Panc1 (cell line): Measurements from ENCODE around the gene SLC4A4. TPM values are rescaled to one million over a fixed set of nuclear protein-coding genes. Genes with fewer than 3 reads are reported as not detected.

Experiments
- ATAC-seq: fragments of 200-7000 bp; cut with Tn5 transposase; 2 replicates; pipeline ENCODE4 v1.9.1; 2020; ENCODE audit warnings: mild to moderate bottlenecking, moderate library complexity
- BruUV-seq: library from RNA; stranded (reverse); fragments of 400-500 nt; replicated peaks from 2 replicates; lab custom pipeline; 2021; lab: Mats Ljungman, UMichigan
- CTCF ChIA-PET: fragments of 300-600 bp; sonication (Branson Sonifier 250); formaldehyde crosslinking; loops from one replicate; lab custom pipeline; 2022; ENCODE audit warnings: antibody characterized with exemption; lab: Charles Lee
- POLR2A ChIA-PET: fragments of 300-600 bp; sonication (Branson Sonifier 250); formaldehyde crosslinking; loops from one replicate; lab custom pipeline; 2022; ENCODE audit warnings: antibody characterized with exemption; lab: Charles Lee
- DNase-seq: peaks from one replicate; pipeline ENCODE4 v3.0.0-alpha.2; 2010; ENCODE audit warnings: low read depth, low spot score
- H3K27ac ChIP-seq: 2 replicates; pipeline ENCODE4 v1.5.1; 2011; ENCODE audit warnings: mild to moderate bottlenecking, low read length, inconsistent platforms
- H3K27me3 ChIP-seq: fragments of 200-500 bp; sonication (Bioruptor generic); 2 replicates; pipeline ENCODE4 v1.6.0; 2014; ENCODE audit warnings: low read length, inconsistent platforms; ENCODE audit not compliant: control insufficient read depth, insufficient read depth
- H3K36me3 ChIP-seq: fragments of 200-500 bp; sonication (Bioruptor generic); 2 replicates; pipeline ENCODE4 v1.5.1; 2014; ENCODE audit warnings: inconsistent platforms, mild to moderate bottlenecking, low read length, moderate library complexity; ENCODE audit not compliant: control insufficient read depth, insufficient read depth
- H3K4me1 ChIP-seq: 2 replicates; pipeline ENCODE4 v1.5.1; 2011; ENCODE audit warnings: inconsistent platforms, mild to moderate bottlenecking, low read length, moderate library complexity; ENCODE audit not compliant: control insufficient read depth, insufficient read depth
- H3K4me3 ChIP-seq, 2 experiments: 2 replicates each; pipeline ENCODE4 v1.5.1; 2011 to 2012; ENCODE audit warnings: low read depth in 2 of 2, low read length in 2 of 2, mild to moderate bottlenecking in 2 of 2, inconsistent platforms in 1 of 2, moderate library complexity in 1 of 2
- H3K9me3 ChIP-seq: fragments of 200-500 bp; sonication (Bioruptor generic); 2 replicates; pipeline ENCODE4 v1.5.1; 2014; ENCODE audit warnings: low read depth, mild to moderate bottlenecking, inconsistent platforms, low read length, moderate library complexity; ENCODE audit not compliant: control insufficient read depth, insufficient read depth
- POLR2AphosphoS5 ChIP-seq: IDR thresholded peaks from 2 replicates; pipeline ENCODE4 v1.6.1; 2012; ENCODE audit warnings: mild to moderate bottlenecking, low read depth, low read length, moderate library complexity
- SIN3A ChIP-seq: IDR thresholded peaks from 2 replicates; pipeline ENCODE4 v1.6.1; 2012; ENCODE audit warnings: low read depth, mild to moderate bottlenecking, low read length, moderate library complexity, borderline replicate concordance; ENCODE audit not compliant: insufficient read depth
- TCF7L2 ChIP-seq: IDR thresholded peaks from 2 replicates; pipeline ENCODE4 v1.6.1; 2011; ENCODE audit warnings: mild to moderate bottlenecking, low read depth, low read length, inconsistent platforms
- in situ Hi-C: cut with HindIII; loops from 2 replicates; pipeline ENCODE4 v1.10.0; 2016; ENCODE audit warnings: low sequenced_read_pairs, low pct_unique_long_range_greater_than_20kb
- intact Hi-C: fragments of 100-400 bp; cut with micrococcal nuclease; formaldehyde crosslinking; loops from one replicate; pipeline ENCODE4 v1.10.0; 2022; ENCODE audit not compliant: unreplicated experiment
- total RNA-seq: library from RNA; stranded (reverse); gene quantifications from one replicate; pipeline ENCODE4 v1.2.1, GENCODE V29; 2021; ENCODE audit not compliant: unreplicated experiment
- TF ChIP-seq, protein P1 (sequence below): fragments of 450-650 bp; IDR thresholded peaks from 2 replicates; pipeline ENCODE4 v1.5.1; 2017; ENCODE audit warnings: mild to moderate bottlenecking
- TF ChIP-seq, protein P2 (sequence below), 2 experiments: IDR thresholded peaks; 2 replicates each; pipeline ENCODE4 v1.6.1; 2011 to 2012; ENCODE audit warnings: low read depth in 2 of 2, control low read depth in 1 of 2, low read length in 1 of 2, mild to moderate bottlenecking in 1 of 2, moderate library complexity in 1 of 2; ENCODE audit not compliant: insufficient read depth in 1 of 2

SLC4A4 gene
- total RNA-seq, 1 experiment from 2014 or later, result 0.26 TPM

DNA sequence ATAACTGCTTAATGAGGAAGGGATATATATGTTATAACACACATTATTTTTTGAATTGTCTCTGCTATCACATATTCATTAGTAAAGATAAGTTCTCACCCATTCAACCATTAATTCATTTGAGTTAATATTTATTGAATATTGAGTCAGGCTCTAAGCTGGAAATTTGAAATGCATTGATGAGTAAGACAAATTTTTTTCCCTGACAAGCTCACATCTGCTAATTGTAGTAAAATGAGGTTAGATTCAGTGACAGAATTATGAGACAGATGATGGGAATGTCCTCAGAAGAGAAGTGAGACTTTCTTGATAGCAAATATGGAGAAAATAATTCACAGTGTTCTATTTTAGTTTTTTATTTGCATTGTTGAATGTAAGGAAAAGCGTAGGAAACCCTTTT lies 194.3 kb downstream of the SLC4A4 start:
- no peaks in the 10 kb centered on the region for H3K36me3 ChIP-seq
- TF ChIP-seq, protein P1, sequence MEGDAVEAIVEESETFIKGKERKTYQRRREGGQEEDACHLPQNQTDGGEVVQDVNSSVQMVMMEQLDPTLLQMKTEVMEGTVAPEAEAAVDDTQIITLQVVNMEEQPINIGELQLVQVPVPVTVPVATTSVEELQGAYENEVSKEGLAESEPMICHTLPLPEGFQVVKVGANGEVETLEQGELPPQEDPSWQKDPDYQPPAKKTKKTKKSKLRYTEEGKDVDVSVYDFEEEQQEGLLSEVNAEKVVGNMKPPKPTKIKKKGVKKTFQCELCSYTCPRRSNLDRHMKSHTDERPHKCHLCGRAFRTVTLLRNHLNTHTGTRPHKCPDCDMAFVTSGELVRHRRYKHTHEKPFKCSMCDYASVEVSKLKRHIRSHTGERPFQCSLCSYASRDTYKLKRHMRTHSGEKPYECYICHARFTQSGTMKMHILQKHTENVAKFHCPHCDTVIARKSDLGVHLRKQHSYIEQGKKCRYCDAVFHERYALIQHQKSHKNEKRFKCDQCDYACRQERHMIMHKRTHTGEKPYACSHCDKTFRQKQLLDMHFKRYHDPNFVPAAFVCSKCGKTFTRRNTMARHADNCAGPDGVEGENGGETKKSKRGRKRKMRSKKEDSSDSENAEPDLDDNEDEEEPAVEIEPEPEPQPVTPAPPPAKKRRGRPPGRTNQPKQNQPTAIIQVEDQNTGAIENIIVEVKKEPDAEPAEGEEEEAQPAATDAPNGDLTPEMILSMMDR, result no peak
- TF ChIP-seq, protein P2, sequence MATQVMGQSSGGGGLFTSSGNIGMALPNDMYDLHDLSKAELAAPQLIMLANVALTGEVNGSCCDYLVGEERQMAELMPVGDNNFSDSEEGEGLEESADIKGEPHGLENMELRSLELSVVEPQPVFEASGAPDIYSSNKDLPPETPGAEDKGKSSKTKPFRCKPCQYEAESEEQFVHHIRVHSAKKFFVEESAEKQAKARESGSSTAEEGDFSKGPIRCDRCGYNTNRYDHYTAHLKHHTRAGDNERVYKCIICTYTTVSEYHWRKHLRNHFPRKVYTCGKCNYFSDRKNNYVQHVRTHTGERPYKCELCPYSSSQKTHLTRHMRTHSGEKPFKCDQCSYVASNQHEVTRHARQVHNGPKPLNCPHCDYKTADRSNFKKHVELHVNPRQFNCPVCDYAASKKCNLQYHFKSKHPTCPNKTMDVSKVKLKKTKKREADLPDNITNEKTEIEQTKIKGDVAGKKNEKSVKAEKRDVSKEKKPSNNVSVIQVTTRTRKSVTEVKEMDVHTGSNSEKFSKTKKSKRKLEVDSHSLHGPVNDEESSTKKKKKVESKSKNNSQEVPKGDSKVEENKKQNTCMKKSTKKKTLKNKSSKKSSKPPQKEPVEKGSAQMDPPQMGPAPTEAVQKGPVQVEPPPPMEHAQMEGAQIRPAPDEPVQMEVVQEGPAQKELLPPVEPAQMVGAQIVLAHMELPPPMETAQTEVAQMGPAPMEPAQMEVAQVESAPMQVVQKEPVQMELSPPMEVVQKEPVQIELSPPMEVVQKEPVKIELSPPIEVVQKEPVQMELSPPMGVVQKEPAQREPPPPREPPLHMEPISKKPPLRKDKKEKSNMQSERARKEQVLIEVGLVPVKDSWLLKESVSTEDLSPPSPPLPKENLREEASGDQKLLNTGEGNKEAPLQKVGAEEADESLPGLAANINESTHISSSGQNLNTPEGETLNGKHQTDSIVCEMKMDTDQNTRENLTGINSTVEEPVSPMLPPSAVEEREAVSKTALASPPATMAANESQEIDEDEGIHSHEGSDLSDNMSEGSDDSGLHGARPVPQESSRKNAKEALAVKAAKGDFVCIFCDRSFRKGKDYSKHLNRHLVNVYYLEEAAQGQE (IDR thresholded peaks at IDR 0.05; ENCODE audit: insufficient read depth in 1 of 2, low read depth in 2 of 2, low read length in 1 of 2), result no peak
- ATAC-seq, result no peak
- ChIA-PET POLR2A (no interaction called here), CTCF (no interaction called here)
- in situ Hi-C loops (no loop called here), intact Hi-C loops (no loop called here)
- no peak overlapping the region for H3K27ac ChIP-seq
- no peak for DNase-seq
- H3K9me3 ChIP-seq, result no peaks in the 10 kb centered on the region
- no peaks in the 10 kb centered on the region for H3K4me1 ChIP-seq
- no peak overlapping the region for H3K4me3 ChIP-seq
- BruUV-seq, result no TSS peak
- no peaks in the 10 kb centered on the region for H3K27me3 ChIP-seq

DNA sequence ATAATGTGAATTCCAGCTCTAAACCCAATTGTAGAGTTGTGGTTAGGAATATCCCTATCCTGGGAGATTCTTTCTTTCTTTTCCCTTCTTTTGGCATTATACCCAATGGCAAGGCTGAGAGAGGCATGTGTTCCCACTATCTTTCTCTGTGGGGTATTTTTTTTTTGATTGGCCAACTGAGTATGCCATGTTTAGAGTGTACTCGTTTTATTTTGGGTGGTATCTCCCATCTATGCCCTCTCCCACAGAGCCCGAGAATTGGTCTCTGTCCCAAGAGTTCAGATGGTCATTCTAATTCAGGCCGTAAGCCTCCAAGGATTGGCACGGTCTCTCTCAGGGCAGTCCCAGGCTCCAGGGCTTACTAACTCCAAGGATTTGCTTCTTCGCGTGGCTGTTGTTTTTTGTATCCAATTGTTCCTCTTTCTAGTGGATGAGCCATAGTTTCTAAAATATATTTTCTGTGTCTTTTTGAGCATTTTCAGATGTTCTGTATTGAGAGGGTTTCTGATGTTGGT lies 198.8 kb downstream of the SLC4A4 start:
- DNase-seq, result no peak
- Histone ChIP-seq H3K4me1 (no peaks in the 10 kb centered on the region), H3K9me3 (no peaks in the 10 kb centered on the region), H3K4me3 (no peak overlapping the region), H3K36me3 (no peaks in the 10 kb centered on the region), H3K27me3 (no peaks in the 10 kb centered on the region), H3K27ac (no peak overlapping the region)
- ChIA-PET POLR2A (no interaction called here), CTCF (no interaction called here)
- no TSS peak for BruUV-seq
- intact Hi-C loops (no loop called here), in situ Hi-C loops (no loop called here)
- TF ChIP-seq, protein P1, result no peak
- TF ChIP-seq, protein P2 (IDR thresholded peaks at IDR 0.05; ENCODE audit: insufficient read depth in 1 of 2, low read depth in 2 of 2, low read length in 1 of 2), result no peak
- TF ChIP-seq TCF7L2 (no peak), POLR2AphosphoS5 (no peak), SIN3A (no peak)
- no peak for ATAC-seq
